HEK293T (cell line): ENCODE measurements around the gene DLG2.

Experiments used
- BHLHE40 ChIP-seq: fragments of 450-650 bp; IDR thresholded peaks from 2 replicates; pipeline ENCODE4 v1.6.1; 2016; ENCODE audit warnings: mild to moderate bottlenecking, moderate library complexity, borderline replicate concordance
- ELF4 ChIP-seq: fragments of 450-650 bp; IDR thresholded peaks from 2 replicates; pipeline ENCODE4 v1.6.1; 2017; ENCODE audit warnings: antibody characterized with exemption
- FOXK2 ChIP-seq: fragments of 450-650 bp; IDR thresholded peaks from 2 replicates; pipeline ENCODE4 v1.6.1; 2016; ENCODE audit warnings: mild to moderate bottlenecking
- L3MBTL2 ChIP-seq: fragments of 450-650 bp; conservative IDR thresholded peaks from 2 replicates; pipeline ENCODE4 v1.6.1; 2016; ENCODE audit warnings: mild to moderate bottlenecking
- TARDBP ChIP-seq: fragments of 450-650 bp; IDR thresholded peaks from 2 replicates; pipeline ENCODE4 v1.6.1; 2016
- TF ChIP-seq, protein P1 (sequence below): fragments of 450-650 bp; IDR thresholded peaks from 2 replicates; pipeline ENCODE4 v1.6.1; 2016

DNA sequence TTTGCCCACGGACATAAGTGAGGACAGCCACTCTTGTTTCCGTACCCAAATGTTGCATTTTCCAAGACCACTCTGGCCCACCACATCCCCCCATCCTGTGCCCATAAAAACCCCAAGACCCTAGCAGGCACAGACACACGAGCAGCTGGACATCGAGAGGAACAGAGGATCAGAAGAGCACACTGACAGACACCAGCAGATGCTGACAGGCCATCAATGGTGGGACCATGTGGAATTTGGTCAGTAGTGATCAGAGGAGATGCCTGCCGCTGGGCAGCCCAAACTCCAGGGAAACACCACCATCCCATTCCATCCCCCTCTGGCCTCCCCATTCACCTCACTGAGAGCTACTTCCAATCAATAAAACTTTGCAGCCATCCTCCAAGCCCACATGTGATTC lies 87.0 kb downstream of the DLG2 start:
- TF ChIP-seq BHLHE40 (no peak), FOXK2 (no peak), L3MBTL2 (no peak), ELF4 (no peak), TARDBP (no peak)
- TF ChIP-seq, protein P1, sequence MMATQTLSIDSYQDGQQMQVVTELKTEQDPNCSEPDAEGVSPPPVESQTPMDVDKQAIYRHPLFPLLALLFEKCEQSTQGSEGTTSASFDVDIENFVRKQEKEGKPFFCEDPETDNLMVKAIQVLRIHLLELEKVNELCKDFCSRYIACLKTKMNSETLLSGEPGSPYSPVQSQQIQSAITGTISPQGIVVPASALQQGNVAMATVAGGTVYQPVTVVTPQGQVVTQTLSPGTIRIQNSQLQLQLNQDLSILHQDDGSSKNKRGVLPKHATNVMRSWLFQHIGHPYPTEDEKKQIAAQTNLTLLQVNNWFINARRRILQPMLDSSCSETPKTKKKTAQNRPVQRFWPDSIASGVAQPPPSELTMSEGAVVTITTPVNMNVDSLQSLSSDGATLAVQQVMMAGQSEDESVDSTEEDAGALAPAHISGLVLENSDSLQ: no peak
